Measurements from ENCODE around the gene RNF224. TPM values are rescaled to one million over a fixed set of nuclear protein-coding genes. Genes with fewer than 3 reads are reported as not detected.
A peak's percentile ranks its signal among the peaks of the same experiment; 100 is the strongest.

RNF224 gene
- not detected for total RNA-seq

- H3K9me3 Mint-ChIP-seq, result no peaks in the 10 kb centered on the region
- H3K27ac Mint-ChIP-seq, result no peak within 1 kb of the TSS
- CTCF ChIA-PET, result interaction anchor here (0.6 to 2.9 kb wide), 14 partner anchors 9 to 198 kb away, joined by 3 to 22 read pairs (median 6); partner anchors contain the start of genes ANAPC2, DPP7 and SSNA1
- H3K27me3 Mint-ChIP-seq (ENCODE audit: low read depth), result peaks cover 2% of the 10 kb centered on the region
- H3K36me3 Mint-ChIP-seq (ENCODE audit: low read depth), result no peaks in the 10 kb centered on the region
- intact Hi-C loops (cut with micrococcal nuclease), result loop anchor here (1.0 to 10.0 kb wide), 3 partner anchors 38 to 342 kb away; partner anchors contain the start of gene TRAF2
- peak; percentile 84 for DNase-seq
- no peak within 1 kb of the TSS for H3K4me3 Mint-ChIP-seq
- H3K4me1 Mint-ChIP-seq (ENCODE audit: low read depth), result peaks cover 8% of the 10 kb centered on the region
Measured at GRCh38 chr9:137227054-137227852, at the start of gene RNF224. Gene RNF224 (plus strand): TSS chr9:137227502. CDS start chr9:137228336, 834 bp downstream.

GRCh38 chr9:137178201-137178938, 48.9 kb upstream of the RNF224 start:
- CTCF ChIA-PET, result interaction anchor here (1.1 kb wide), 1 partner anchor 58 kb away, joined by 3 read pairs; no protein-coding TSS in a partner anchor
- no peak overlapping the region for H3K27ac Mint-ChIP-seq

GRCh38 chr9:137178939-137179630, 48.2 kb upstream of the RNF224 start:
- H3K27ac Mint-ChIP-seq, result peak overlapping the region; percentile 53
- intact Hi-C loops (cut with micrococcal nuclease), result loop anchor here (5.0 kb wide), 1 partner anchor 62 kb away; no protein-coding TSS in a partner anchor
- no peak overlapping the region for H3K4me3 Mint-ChIP-seq
- peaks cover 5% of the 10 kb centered on the region for H3K36me3 Mint-ChIP-seq (ENCODE audit: low read depth)
- H3K9me3 Mint-ChIP-seq, result no peaks in the 10 kb centered on the region
- peaks cover 6% of the 10 kb centered on the region for H3K4me1 Mint-ChIP-seq (ENCODE audit: low read depth)
- no peak for DNase-seq
- H3K27me3 Mint-ChIP-seq (ENCODE audit: low read depth), result no peaks in the 10 kb centered on the region
- CTCF ChIA-PET, result no interaction called here

More at GRCh38 chr9:137178201-137178938, 48.9 kb upstream of the RNF224 start:
- no peak overlapping the region for H3K4me3 Mint-ChIP-seq
- no peak for DNase-seq
- peaks cover 5% of the 10 kb centered on the region for H3K36me3 Mint-ChIP-seq (ENCODE audit: low read depth)
- peaks cover 5% of the 10 kb centered on the region for H3K4me1 Mint-ChIP-seq (ENCODE audit: low read depth)
- intact Hi-C loops (cut with micrococcal nuclease), result loop anchor here (5.0 kb wide), 1 partner anchor 61 kb away; no protein-coding TSS in a partner anchor
- H3K9me3 Mint-ChIP-seq, result no peaks in the 10 kb centered on the region
- H3K27me3 Mint-ChIP-seq (ENCODE audit: low read depth), result no peaks in the 10 kb centered on the region

- intact Hi-C loops (cut with micrococcal nuclease), result loop anchor here (5.0 kb wide), 1 partner anchor 62 kb away; no protein-coding TSS in a partner anchor
- no peak overlapping the region for H3K4me3 Mint-ChIP-seq
- no peaks in the 10 kb centered on the region for H3K9me3 Mint-ChIP-seq
- no peak overlapping the region for H3K27ac Mint-ChIP-seq
- peaks cover 8% of the 10 kb centered on the region for H3K36me3 Mint-ChIP-seq (ENCODE audit: low read depth)
- no peak for DNase-seq
- H3K27me3 Mint-ChIP-seq (ENCODE audit: low read depth), result no peaks in the 10 kb centered on the region
- CTCF ChIA-PET, result no interaction called here
- peaks cover 9% of the 10 kb centered on the region for H3K4me1 Mint-ChIP-seq (ENCODE audit: low read depth)
Measured at GRCh38 chr9:137179761-137180160, 47.5 kb upstream of the RNF224 start.

GRCh38 chr9:137180491-137180890, 46.8 kb upstream of the RNF224 start:
- Mint-ChIP-seq H3K9me3 (no peaks in the 10 kb centered on the region), H3K27ac (no peak overlapping the region), H3K4me3 (no peak overlapping the region), H3K27me3 (ENCODE audit: low read depth) (no peaks in the 10 kb centered on the region), H3K36me3 (ENCODE audit: low read depth) (peaks cover 8% of the 10 kb centered on the region), H3K4me1 (ENCODE audit: low read depth) (peaks cover 9% of the 10 kb centered on the region)
- CTCF ChIA-PET, result interaction anchor here (0.5 kb wide), 1 partner anchor 113 kb away, joined by 3 read pairs; no protein-coding TSS in a partner anchor
- DNase-seq, result no peak
- intact Hi-C loops (cut with micrococcal nuclease), result no loop called here

GRCh38 chr9:137181680-137182079, 45.6 kb upstream of the RNF224 start:
- Mint-ChIP-seq H3K9me3 (no peaks in the 10 kb centered on the region), H3K27me3 (ENCODE audit: low read depth) (no peaks in the 10 kb centered on the region), H3K36me3 (ENCODE audit: low read depth) (peaks cover 8% of the 10 kb centered on the region), H3K4me1 (ENCODE audit: low read depth) (peaks cover 12% of the 10 kb centered on the region), H3K27ac (no peak overlapping the region), H3K4me3 (no peak overlapping the region)
- intact Hi-C loops (cut with micrococcal nuclease), result no loop called here
- CTCF ChIA-PET, result no interaction called here
- DNase-seq, result no peak

GRCh38 chr9:137182836-137183235, 44.5 kb upstream of the RNF224 start:
- CTCF ChIA-PET, result no interaction called here
- intact Hi-C loops (cut with micrococcal nuclease), result no loop called here
- Mint-ChIP-seq H3K4me3 (no peak overlapping the region), H3K4me1 (ENCODE audit: low read depth) (peaks cover 23% of the 10 kb centered on the region), H3K9me3 (no peaks in the 10 kb centered on the region), H3K27ac (no peak overlapping the region), H3K27me3 (ENCODE audit: low read depth) (no peaks in the 10 kb centered on the region), H3K36me3 (ENCODE audit: low read depth) (peaks cover 7% of the 10 kb centered on the region)
- no peak for DNase-seq

- H3K27me3 Mint-ChIP-seq (ENCODE audit: low read depth), result no peaks in the 10 kb centered on the region
- CTCF ChIA-PET, result interaction anchor here (0.6 kb wide), 1 partner anchor 97 kb away, joined by 3 read pairs; the partner anchor contains the start of gene MAN1B1
- peaks cover 25% of the 10 kb centered on the region for H3K4me1 Mint-ChIP-seq (ENCODE audit: low read depth)
- H3K27ac Mint-ChIP-seq, result no peak overlapping the region
- H3K4me3 Mint-ChIP-seq, result no peak overlapping the region
- intact Hi-C loops (cut with micrococcal nuclease), result no loop called here
- DNase-seq, result no peak
- H3K36me3 Mint-ChIP-seq (ENCODE audit: low read depth), result peaks cover 8% of the 10 kb centered on the region
- no peaks in the 10 kb centered on the region for H3K9me3 Mint-ChIP-seq
Measured at GRCh38 chr9:137183980-137184595, 43.2 kb upstream of the RNF224 start.

- no peak overlapping the region for H3K27ac Mint-ChIP-seq
- peaks cover 8% of the 10 kb centered on the region for H3K36me3 Mint-ChIP-seq (ENCODE audit: low read depth)
- H3K4me1 Mint-ChIP-seq (ENCODE audit: low read depth), result peaks cover 33% of the 10 kb centered on the region
- intact Hi-C loops (cut with micrococcal nuclease), result loop anchor here (5.0 kb wide), 2 partner anchors 57 to 58 kb away; partner anchors contain the start of gene TUBB4B
- no peaks in the 10 kb centered on the region for H3K9me3 Mint-ChIP-seq
- H3K27me3 Mint-ChIP-seq (ENCODE audit: low read depth), result no peaks in the 10 kb centered on the region
- DNase-seq, result no peak
- CTCF ChIA-PET, result interaction anchor here (0.6 kb wide), 1 partner anchor 98 kb away, joined by 3 read pairs; the partner anchor contains the start of gene MAN1B1
- H3K4me3 Mint-ChIP-seq, result no peak overlapping the region
Measured at GRCh38 chr9:137184881-137185660, 42.2 kb upstream of the RNF224 start.

GRCh38 chr9:137185921-137186320, 41.4 kb upstream of the RNF224 start:
- CTCF ChIA-PET, result no interaction called here
- H3K4me1 Mint-ChIP-seq (ENCODE audit: low read depth), result peaks cover 37% of the 10 kb centered on the region
- H3K27me3 Mint-ChIP-seq (ENCODE audit: low read depth), result no peaks in the 10 kb centered on the region
- H3K9me3 Mint-ChIP-seq, result no peaks in the 10 kb centered on the region
- H3K36me3 Mint-ChIP-seq (ENCODE audit: low read depth), result peaks cover 9% of the 10 kb centered on the region
- no peak for DNase-seq
- H3K27ac Mint-ChIP-seq, result no peak overlapping the region
- intact Hi-C loops (cut with micrococcal nuclease), result loop anchor here (5.0 kb wide), 2 partner anchors 56 to 59 kb away; partner anchors contain the start of gene TUBB4B
- no peak overlapping the region for H3K4me3 Mint-ChIP-seq

GRCh38 chr9:137186385-137186784, 40.9 kb upstream of the RNF224 start:
- CTCF ChIA-PET, result interaction anchor here (1.2 kb wide), 1 partner anchor 21 kb away, joined by 3 read pairs; no protein-coding TSS in a partner anchor
- no peak for DNase-seq
- no peaks in the 10 kb centered on the region for H3K27me3 Mint-ChIP-seq (ENCODE audit: low read depth)
- peaks cover 9% of the 10 kb centered on the region for H3K36me3 Mint-ChIP-seq (ENCODE audit: low read depth)
- intact Hi-C loops (cut with micrococcal nuclease), result loop anchor here (5.0 kb wide), 2 partner anchors 56 to 59 kb away; partner anchors contain the start of gene TUBB4B
- peaks cover 39% of the 10 kb centered on the region for H3K4me1 Mint-ChIP-seq (ENCODE audit: low read depth)
- H3K27ac Mint-ChIP-seq, result no peak overlapping the region
- no peaks in the 10 kb centered on the region for H3K9me3 Mint-ChIP-seq
- H3K4me3 Mint-ChIP-seq, result peak overlapping the region; percentile 92

Measured in activated naive CD4-positive, alpha-beta T cell treated with anti-CD3 and anti-CD28 coated beads for 36 hours (primary cell).